Mesenchymal stem cell (in vitro differentiated cells and primary cell): ENCODE results near the gene GMPS.
"Not testable (repeated sequence)": the region's sequence is repeated elsewhere in the genome, so short reads cannot be mapped to it uniquely, and the experiment has no call there.

ENCODE experiments used
- DNase-seq: peaks from one replicate; pipeline ENCODE4 v3.0.0-alpha.2; 2013
- H2AFZ ChIP-seq: one replicate; pipeline ENCODE4 v1.6.1; 2013; ENCODE audit warnings: low read depth, mild to moderate bottlenecking, control low read depth, inconsistent platforms, low read length, moderate library complexity
- H2AK5ac ChIP-seq: 2 replicates; pipeline ENCODE4 v1.6.1; 2013; ENCODE audit warnings: low read length, moderate library complexity, mild to moderate bottlenecking, inconsistent platforms; ENCODE audit not compliant: severe bottlenecking
- H2BK120ac ChIP-seq: one replicate; pipeline ENCODE4 v1.6.1; 2013; ENCODE audit warnings: low read depth, mild to moderate bottlenecking, inconsistent platforms, low read length, moderate library complexity
- H2BK12ac ChIP-seq, 2 experiments: one replicate each; pipeline ENCODE4 v1.6.1; 2013; ENCODE audit warnings: inconsistent platforms in 2 of 2, low read length in 2 of 2, mild to moderate bottlenecking in 2 of 2, moderate library complexity in 2 of 2, control low read depth in 1 of 2
- H2BK15ac ChIP-seq: one replicate; pipeline ENCODE4 v1.6.1; 2013; ENCODE audit warnings: mild to moderate bottlenecking, low read depth, inconsistent platforms; ENCODE audit not compliant: poor library complexity, severe bottlenecking
- H2BK5ac ChIP-seq: 2 replicates; pipeline ENCODE4 v1.6.1; 2013; ENCODE audit warnings: low read depth, mild to moderate bottlenecking, low read length, control low read depth, inconsistent platforms; ENCODE audit not compliant: poor library complexity, severe bottlenecking
- H3K14ac ChIP-seq, 2 experiments: one replicate each; pipeline ENCODE4 v1.6.1; 2013; ENCODE audit warnings: inconsistent platforms in 2 of 2, low read length in 2 of 2, control low read depth in 1 of 2, mild to moderate bottlenecking in 1 of 2, moderate library complexity in 1 of 2
- H3K18ac ChIP-seq, 2 experiments: one replicate each; pipeline ENCODE4 v1.6.1; 2013; ENCODE audit warnings: inconsistent platforms in 2 of 2, low read length in 2 of 2, control low read depth in 1 of 2, low read depth in 1 of 2, mild to moderate bottlenecking in 1 of 2
- H3K23ac ChIP-seq, 2 experiments: one replicate each; pipeline ENCODE4 v1.6.1; 2013; ENCODE audit warnings: inconsistent platforms in 2 of 2, low read length in 2 of 2, mild to moderate bottlenecking in 2 of 2, moderate library complexity in 2 of 2, control low read depth in 1 of 2
- H3K27ac ChIP-seq: 2 replicates; pipeline ENCODE4 v1.5.1; 2013; ENCODE audit warnings: mild to moderate bottlenecking, moderate library complexity, low read length, control low read depth, inconsistent platforms; ENCODE audit not compliant: poor library complexity, severe bottlenecking
- H3K27me3 ChIP-seq, 2 experiments: 2 replicates each; pipeline versions ENCODE4 v1.6.1 to v1.7.0; 2013; ENCODE audit warnings: low read length in 2 of 2, mild to moderate bottlenecking in 2 of 2, moderate library complexity in 2 of 2, control low read depth in 1 of 2, inconsistent platforms in 1 of 2; ENCODE audit not compliant: control insufficient read depth in 1 of 2, insufficient read depth in 1 of 2
- H3K36me3 ChIP-seq, 2 experiments: 2 replicates each; pipeline versions ENCODE4 v1.6.1 to v1.7.0; 2013; ENCODE audit warnings: low read length in 2 of 2, control low read depth in 1 of 2, inconsistent platforms in 1 of 2, low read depth in 1 of 2, mild to moderate bottlenecking in 1 of 2; ENCODE audit not compliant: insufficient read depth in 2 of 2, control insufficient read depth in 1 of 2
- H3K4ac ChIP-seq, 2 experiments: one replicate each; pipeline ENCODE4 v1.6.1; 2013; ENCODE audit warnings: inconsistent platforms in 2 of 2, low read length in 2 of 2, mild to moderate bottlenecking in 2 of 2, moderate library complexity in 2 of 2, control low read depth in 1 of 2, low read depth in 1 of 2
- H3K4me1 ChIP-seq: 2 replicates; pipeline ENCODE4 v1.6.1; 2013; ENCODE audit warnings: low read depth, low read length, control low read depth; ENCODE audit not compliant: control insufficient read depth, insufficient read depth
- H3K4me2 ChIP-seq: 2 replicates; pipeline ENCODE4 v1.6.1; 2013; ENCODE audit warnings: low read length, mild to moderate bottlenecking, inconsistent platforms; ENCODE audit not compliant: poor library complexity, severe bottlenecking
- H3K4me3 ChIP-seq, 2 experiments: 2 replicates each; pipeline versions ENCODE4 v1.5.1 to v1.7.0; 2013; ENCODE audit warnings: low read length in 2 of 2, mild to moderate bottlenecking in 2 of 2, control low read depth in 1 of 2, low read depth in 1 of 2; ENCODE audit not compliant: insufficient read depth in 1 of 2
- H3K79me1 ChIP-seq: replicated peaks from 2 replicates; pipeline ENCODE4 v1.6.1; 2013; ENCODE audit warnings: mild to moderate bottlenecking, control low read depth, low read length, inconsistent platforms; ENCODE audit not compliant: poor library complexity, severe bottlenecking
- H3K9ac ChIP-seq: 2 replicates; pipeline ENCODE4 v1.7.0; 2013; ENCODE audit warnings: mild to moderate bottlenecking, low read length, moderate library complexity
- H3K9me3 ChIP-seq: 2 replicates; pipeline ENCODE4 v1.7.0; 2013; ENCODE audit warnings: mild to moderate bottlenecking, low read length; ENCODE audit not compliant: control insufficient read depth
- H4K8ac ChIP-seq: one replicate; pipeline ENCODE4 v1.6.1; 2013; ENCODE audit warnings: inconsistent platforms, mild to moderate bottlenecking, low read length, moderate library complexity
- H4K91ac ChIP-seq: one replicate; pipeline ENCODE4 v1.6.1; 2013; ENCODE audit warnings: mild to moderate bottlenecking, low read length, inconsistent platforms
- WGBS: methylation state at CpG from one replicate; pipeline ENCODE4 v1.1.7; 2013; ENCODE audit warnings: mixed read lengths; 5-methylcytosine and 5-hydroxymethylcytosine counted together

GMPS gene

GRCh38 chr3:155886348-155886747, 15.9 kb downstream of the GMPS start:
- 99% methylated on average over 4 of the region's 8 CpGs for WGBS
- not testable (repeated sequence) for H4K8ac ChIP-seq, DNase-seq

GRCh38 chr3:155886915-155887314, 16.5 kb downstream of the GMPS start:
- H3K27me3 ChIP-seq, result no peaks in the 10 kb centered on the region
- no peaks in the 10 kb centered on the region for H3K36me3 ChIP-seq
- H4K91ac ChIP-seq, result no peak overlapping the region
- peaks cover 1% of the 10 kb centered on the region for H3K79me1 ChIP-seq
- no peak overlapping the region for H3K9ac ChIP-seq
- H2BK12ac ChIP-seq, result no peak overlapping the region
- H3K4ac ChIP-seq, result no peak overlapping the region
- H3K4me3 ChIP-seq, result no peak overlapping the region
- WGBS, result 98% methylated on average over 1 of the region's 1 CpG
- no peak overlapping the region for H3K23ac ChIP-seq
- H3K9me3 ChIP-seq, result no peaks in the 10 kb centered on the region
- peaks cover 2% of the 10 kb centered on the region for H3K4me1 ChIP-seq
- no peak overlapping the region for H3K4me2 ChIP-seq
- H2BK5ac ChIP-seq, result no peak overlapping the region
- H2BK120ac ChIP-seq, result no peak overlapping the region
- H2AK5ac ChIP-seq, result no peak overlapping the region
- H3K27ac ChIP-seq, result no peak overlapping the region
- no peak overlapping the region for H4K8ac ChIP-seq
- H2BK15ac ChIP-seq, result no peak overlapping the region
- no peak overlapping the region for H3K18ac ChIP-seq
- no peak overlapping the region for H3K14ac ChIP-seq
- DNase-seq, result no peak
- H2AFZ ChIP-seq, result no peak overlapping the region

More at GRCh38 chr3:155886348-155886747, 15.9 kb downstream of the GMPS start:
- H3K23ac ChIP-seq, H2BK5ac ChIP-seq, H4K91ac ChIP-seq, H3K4me3 ChIP-seq, H3K9ac ChIP-seq, H2BK12ac ChIP-seq, H3K4me2 ChIP-seq, H3K18ac ChIP-seq, H3K79me1 ChIP-seq, H2AK5ac ChIP-seq, H3K9me3 ChIP-seq, H3K36me3 ChIP-seq, H2AFZ ChIP-seq, H3K4me1 ChIP-seq, H3K4ac ChIP-seq, H3K27ac ChIP-seq, H3K14ac ChIP-seq, H3K27me3 ChIP-seq, H2BK120ac ChIP-seq, H2BK15ac ChIP-seq: not testable (repeated sequence)

GRCh38 chr3:155889212-155889611, 18.8 kb downstream of the GMPS start:
- Histone ChIP-seq H3K9me3 (no peaks in the 10 kb centered on the region), H2AFZ (no peak overlapping the region), H3K79me1 (peaks cover 5% of the 10 kb centered on the region), H4K91ac (no peak overlapping the region), H3K4ac (peak overlapping the region in 1 of 2 experiments; percentile 51), H4K8ac (no peak overlapping the region), H2BK15ac (no peak overlapping the region), H3K36me3 (peaks cover 2 to 11% of the 10 kb centered on the region in 2 experiments), H3K4me1 (peaks cover 2% of the 10 kb centered on the region), H3K23ac (no peak overlapping the region), H3K27me3 (no peaks in the 10 kb centered on the region), H3K14ac (no peak overlapping the region), H2AK5ac (no peak overlapping the region), H3K18ac (no peak overlapping the region), H2BK120ac (no peak overlapping the region), H3K4me3 (no peak overlapping the region), H3K4me2 (no peak overlapping the region), H3K27ac (no peak overlapping the region), H3K9ac (no peak overlapping the region), H2BK12ac (no peak overlapping the region), H2BK5ac (no peak overlapping the region)
- DNase-seq, result no peak
- WGBS, result 97% methylated on average over 4 of the region's 5 CpGs

- Histone ChIP-seq H3K18ac (no peak overlapping the region), H3K36me3 (peaks cover 4 to 19% of the 10 kb centered on the region in 2 experiments), H3K9me3 (no peaks in the 10 kb centered on the region), H4K91ac (no peak overlapping the region), H2BK5ac (no peak overlapping the region), H3K27me3 (no peaks in the 10 kb centered on the region), H3K79me1 (peaks cover 6% of the 10 kb centered on the region), H3K4me1 (peaks cover 2% of the 10 kb centered on the region), H2BK15ac (no peak overlapping the region), H3K4me3 (no peak overlapping the region), H3K14ac (no peak overlapping the region), H3K23ac (no peak overlapping the region), H2AK5ac (no peak overlapping the region), H2BK12ac (no peak overlapping the region), H4K8ac (no peak overlapping the region), H2AFZ (no peak overlapping the region), H3K4ac (no peak overlapping the region), H3K9ac (peak overlapping the region; percentile 59), H3K27ac (no peak overlapping the region), H2BK120ac (no peak overlapping the region), H3K4me2 (no peak overlapping the region)
- WGBS, result no CpG with 5 or more reads among the region's 1 CpG
- DNase-seq, result no peak
Measured at GRCh38 chr3:155889952-155890351, 19.5 kb downstream of the GMPS start.
